ENCODE results near the gene KCTD3.

KCTD3 gene

GRCh38 chr1:215607412-215607811, 40.3 kb downstream of the KCTD3 start:
- DNase-seq: no peak

- DNase-seq: no peak
These were observed 41.5 kb downstream of the KCTD3 start for GRCh38 chr1:215608646-215609045.

- no peak for DNase-seq
These were observed 45.3 kb downstream of the KCTD3 start for GRCh38 chr1:215612391-215612790.

- DNase-seq: no peak
These were observed 50.9 kb downstream of the KCTD3 start for GRCh38 chr1:215617979-215618378.

GRCh38 chr1:215623162-215623561, 56.1 kb downstream of the KCTD3 start:
- DNase-seq: no peak

- no peak for DNase-seq
These were observed 58.8 kb downstream of the KCTD3 start for GRCh38 chr1:215625949-215626348.

GRCh38 chr1:215631040-215631439, 63.9 kb downstream of the KCTD3 start:
- DNase-seq: no peak

- no peak for DNase-seq
These were observed 64.4 kb downstream of the KCTD3 start for GRCh38 chr1:215631489-215631888.

GRCh38 chr1:215635827-215636226, 68.7 kb downstream of the KCTD3 start:
- no peak for DNase-seq

GRCh38 chr1:215636258-215636965, 69.3 kb downstream of the KCTD3 start:
- DNase-seq: no peak

GRCh38 chr1:215637041-215637573, 70.0 kb downstream of the KCTD3 start:
- DNase-seq: no peak

- no peak for DNase-seq
These were observed 73.5 kb downstream of the KCTD3 start for GRCh38 chr1:215640429-215641148.

- DNase-seq: no peak
These were observed 76.7 kb downstream of the KCTD3 start for GRCh38 chr1:215643592-215644321.

- no peak for DNase-seq
These were observed 78.1 kb downstream of the KCTD3 start for GRCh38 chr1:215645182-215645581.

- no peak for DNase-seq
These were observed 78.8 kb downstream of the KCTD3 start for GRCh38 chr1:215645861-215646260.

- DNase-seq: no peak
These were observed 80.6 kb downstream of the KCTD3 start for GRCh38 chr1:215647738-215648137.

- DNase-seq: no peak
These were observed 81.9 kb downstream of the KCTD3 start for GRCh38 chr1:215648957-215649356.

GRCh38 chr1:215650446-215651149, 83.5 kb downstream of the KCTD3 start:
- DNase-seq: no peak

GRCh38 chr1:215651867-215652266, 84.8 kb downstream of the KCTD3 start:
- no peak for DNase-seq

GRCh38 chr1:215652371-215652770, 85.3 kb downstream of the KCTD3 start:
- DNase-seq: no peak

- no peak for DNase-seq
These were observed 89.9 kb downstream of the KCTD3 start for GRCh38 chr1:215657047-215657446.

GRCh38 chr1:215660259-215660658, 93.2 kb downstream of the KCTD3 start:
- no peak for DNase-seq

- no peak for DNase-seq
These were observed 93.9 kb downstream of the KCTD3 start for GRCh38 chr1:215661033-215661432.

Data from NCI-H2029 (cell line).